ENCODE results near the gene EP400. TPM values are rescaled to one million over a fixed set of nuclear protein-coding genes. Genes with fewer than 3 reads are reported as not detected.
"Not testable (repeated sequence)": the region's sequence is repeated elsewhere in the genome, so short reads cannot be mapped to it uniquely, and the experiment has no call there.

EP400 gene
- total and polyA plus RNA-seq, 12 donors: 11.5 to 43.2 (median 28.8) TPM

GRCh38 chr12:132049442-132049841 lies 99.7 kb downstream of the EP400 start:
- TF ChIP-seq POLR2A (IDR thresholded peaks at IDR 0.05): no peak
- TF ChIP-seq, protein P1, sequence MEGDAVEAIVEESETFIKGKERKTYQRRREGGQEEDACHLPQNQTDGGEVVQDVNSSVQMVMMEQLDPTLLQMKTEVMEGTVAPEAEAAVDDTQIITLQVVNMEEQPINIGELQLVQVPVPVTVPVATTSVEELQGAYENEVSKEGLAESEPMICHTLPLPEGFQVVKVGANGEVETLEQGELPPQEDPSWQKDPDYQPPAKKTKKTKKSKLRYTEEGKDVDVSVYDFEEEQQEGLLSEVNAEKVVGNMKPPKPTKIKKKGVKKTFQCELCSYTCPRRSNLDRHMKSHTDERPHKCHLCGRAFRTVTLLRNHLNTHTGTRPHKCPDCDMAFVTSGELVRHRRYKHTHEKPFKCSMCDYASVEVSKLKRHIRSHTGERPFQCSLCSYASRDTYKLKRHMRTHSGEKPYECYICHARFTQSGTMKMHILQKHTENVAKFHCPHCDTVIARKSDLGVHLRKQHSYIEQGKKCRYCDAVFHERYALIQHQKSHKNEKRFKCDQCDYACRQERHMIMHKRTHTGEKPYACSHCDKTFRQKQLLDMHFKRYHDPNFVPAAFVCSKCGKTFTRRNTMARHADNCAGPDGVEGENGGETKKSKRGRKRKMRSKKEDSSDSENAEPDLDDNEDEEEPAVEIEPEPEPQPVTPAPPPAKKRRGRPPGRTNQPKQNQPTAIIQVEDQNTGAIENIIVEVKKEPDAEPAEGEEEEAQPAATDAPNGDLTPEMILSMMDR (IDR thresholded peaks at IDR 0.05): no peak
- Histone ChIP-seq H3K36me3 (replicated peaks in 1 of 2) (peaks cover 0 to 81% of the 10 kb centered on the region in 2 donors), H3K4me1 (replicated peaks in 1 of 2) (no peaks in the 10 kb centered on the region), H3K27ac (no peak overlapping the region), H3K27me3 (no peaks in the 10 kb centered on the region), H3K4me3 (no peak overlapping the region), H3K9me3 (replicated peaks in 1 of 3) (no peaks in the 10 kb centered on the region)
- no peak for DNase-seq
- WGBS, 4 donors: 80 to 100% (median 90%) methylated on average over 2 of the region's 2 CpGs
- intact Hi-C loops (cut with DNase I): no loop called here

- no peak overlapping the region for H3K27ac ChIP-seq
- intact Hi-C loops (cut with DNase I): no loop called here
- no peak for DNase-seq
- no peak overlapping the region for H3K4me3 ChIP-seq
- no peaks in the 10 kb centered on the region for H3K9me3 ChIP-seq (replicated peaks in 1 of 3)
- H3K36me3 ChIP-seq (replicated peaks in 1 of 2): peaks cover 0 to 78% of the 10 kb centered on the region in 2 donors
- H3K27me3 ChIP-seq: no peaks in the 10 kb centered on the region
- no peaks in the 10 kb centered on the region for H3K4me1 ChIP-seq (replicated peaks in 1 of 2)
- WGBS, 4 donors: 91 to 98% (median 95%) methylated on average over 12 to 14 of the region's 14 CpGs
- TF ChIP-seq, protein P1 (IDR thresholded peaks at IDR 0.05): no peak
- TF ChIP-seq POLR2A (IDR thresholded peaks at IDR 0.05): no peak
Observed at GRCh38 chr12:132049876-132050275, 100.1 kb downstream of the EP400 start.

DNA sequence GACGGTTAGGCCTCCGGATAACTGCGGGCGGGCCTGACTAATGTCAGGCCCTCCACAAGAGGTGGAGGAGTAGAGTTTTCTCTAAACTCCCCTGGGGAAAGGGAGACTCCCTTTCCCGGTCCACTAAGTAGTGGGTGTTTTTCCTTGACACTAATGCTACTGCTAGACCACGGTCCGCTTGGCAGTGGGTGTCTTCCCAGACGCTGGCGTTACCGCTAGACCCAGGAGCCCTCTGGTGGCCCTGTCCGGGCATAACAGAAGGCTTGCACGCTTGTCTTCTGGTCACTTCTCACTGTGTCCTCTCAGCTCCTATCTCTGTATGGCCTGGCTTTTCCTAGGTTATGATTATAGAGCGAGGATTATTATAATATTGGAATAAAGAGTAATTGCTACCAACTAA lies 102.0 kb downstream of the EP400 start:
- H3K27me3 ChIP-seq; H3K9me3 ChIP-seq (replicated peaks in 1 of 3); H3K4me3 ChIP-seq; H3K4me1 ChIP-seq (replicated peaks in 1 of 2); intact Hi-C loops (cut with DNase I); H3K27ac ChIP-seq: not testable (repeated sequence)
- H3K36me3 ChIP-seq (replicated peaks in 1 of 2): peaks cover 0 to 73% of the 10 kb centered on the region in 2 donors
- TF ChIP-seq, protein P1 (IDR thresholded peaks at IDR 0.05): peak in 5 of 6 experiments; percentile 31 to 50 (median 48)
- DNase-seq: peak; percentile 40 to 77 (median 64)
- 74 to 81% (median 75%) methylated on average over 11 to 13 of the region's 13 CpGs for WGBS, 4 donors

GRCh38 chr12:132052196-132052932 lies 102.6 kb downstream of the EP400 start:
- Histone ChIP-seq H3K4me3 (no peak overlapping the region), H3K36me3 (replicated peaks in 1 of 2) (peaks cover 0 to 73% of the 10 kb centered on the region in 2 donors), H3K4me1 (replicated peaks in 1 of 2) (no peaks in the 10 kb centered on the region), H3K27me3 (no peaks in the 10 kb centered on the region), H3K9me3 (replicated peaks in 1 of 3) (no peaks in the 10 kb centered on the region), H3K27ac (no peak overlapping the region)
- no peak for DNase-seq
- 89 to 94% (median 91%) methylated on average over 27 to 32 of the region's 32 CpGs for WGBS, 4 donors
- TF ChIP-seq POLR2A (IDR thresholded peaks at IDR 0.05): no peak
- TF ChIP-seq, protein P1 (IDR thresholded peaks at IDR 0.05): no peak
- intact Hi-C loops (cut with DNase I): no loop called here

Measured in adrenal gland (tissue), 12 donors.